Measurements from ENCODE around the gene DNAJB13.

The DNAJB13 gene

DNA sequence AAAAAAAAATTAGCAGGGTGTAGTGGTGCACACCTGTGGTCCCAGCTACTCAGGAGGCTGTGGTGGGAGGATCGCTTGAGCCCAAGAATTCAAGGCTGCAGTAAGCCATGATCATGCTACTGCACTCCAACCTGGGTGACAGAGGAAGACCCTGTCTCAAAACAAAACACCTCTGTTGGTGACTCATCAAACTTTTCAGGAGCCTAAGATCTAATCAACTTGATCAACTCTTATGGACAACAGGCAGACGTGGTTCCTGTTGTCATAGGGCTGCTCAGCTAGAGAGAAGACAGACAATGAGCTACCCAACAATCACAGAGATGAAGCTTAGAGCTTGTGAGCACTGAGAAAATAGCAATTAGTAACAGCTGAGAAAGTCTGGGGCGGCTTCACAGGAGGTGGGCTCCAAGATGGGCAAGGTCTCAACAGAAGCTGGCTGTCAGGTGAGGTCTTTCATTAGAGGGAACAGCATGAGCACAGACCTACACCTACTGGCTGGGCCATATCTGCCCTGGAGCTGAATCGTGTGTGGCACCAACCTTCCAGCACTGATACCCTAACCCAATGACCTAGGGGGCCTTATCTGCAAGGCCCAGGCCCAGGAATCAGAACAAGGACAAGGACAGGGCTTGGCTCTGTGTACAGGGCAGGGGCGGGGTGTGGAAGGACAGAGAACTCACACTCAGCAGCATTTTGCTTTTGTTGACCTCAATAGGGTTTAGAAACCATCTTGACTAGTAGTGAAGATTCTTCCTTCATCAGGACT lies 65.3 kb downstream of the DNAJB13 start:
- no peak for DNase-seq (ENCODE audit: low read depth in 2 of 2)

- no peak for DNase-seq (ENCODE audit: low read depth in 2 of 2)
Observed at GRCh38 chr11:74017631-74018030, 66.8 kb downstream of the DNAJB13 start.

DNA sequence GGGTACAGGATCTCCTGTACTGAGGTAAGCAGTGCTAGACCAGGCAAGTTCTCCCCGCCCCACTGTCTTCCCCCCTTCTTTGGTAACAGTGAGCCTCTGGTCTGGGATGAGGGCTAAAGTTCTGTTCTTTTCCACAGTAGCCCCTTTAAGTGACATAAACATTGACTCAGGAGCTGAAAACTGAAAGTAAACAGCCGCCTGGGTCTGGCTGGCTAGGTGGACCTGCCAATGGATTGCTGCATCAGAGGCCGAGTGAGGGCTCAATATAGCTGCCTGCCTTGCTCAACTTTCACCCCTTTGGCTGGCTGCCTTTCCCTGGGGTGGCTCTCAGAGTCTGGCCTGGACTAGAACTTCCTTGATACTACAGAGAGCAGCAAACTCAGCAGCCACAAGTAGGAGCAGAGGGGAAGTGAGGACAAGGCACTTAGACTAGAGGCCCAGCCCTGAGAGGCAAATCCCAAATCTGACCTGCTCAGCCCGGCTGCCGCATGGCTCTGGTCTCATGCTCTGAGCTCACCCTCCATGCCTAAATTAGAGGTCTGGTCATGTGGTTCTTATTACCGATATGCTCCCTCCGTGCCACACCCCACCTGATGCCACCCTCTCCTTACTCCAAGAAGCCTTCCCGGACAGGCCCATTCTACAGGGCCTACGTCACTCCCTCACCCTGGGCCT lies 67.6 kb downstream of the DNAJB13 start:
- no peak for DNase-seq (ENCODE audit: low read depth in 2 of 2)

GRCh38 chr11:74019104-74019738 lies 68.4 kb downstream of the DNAJB13 start:
- DNase-seq (ENCODE audit: low read depth in 2 of 2): no peak

DNA sequence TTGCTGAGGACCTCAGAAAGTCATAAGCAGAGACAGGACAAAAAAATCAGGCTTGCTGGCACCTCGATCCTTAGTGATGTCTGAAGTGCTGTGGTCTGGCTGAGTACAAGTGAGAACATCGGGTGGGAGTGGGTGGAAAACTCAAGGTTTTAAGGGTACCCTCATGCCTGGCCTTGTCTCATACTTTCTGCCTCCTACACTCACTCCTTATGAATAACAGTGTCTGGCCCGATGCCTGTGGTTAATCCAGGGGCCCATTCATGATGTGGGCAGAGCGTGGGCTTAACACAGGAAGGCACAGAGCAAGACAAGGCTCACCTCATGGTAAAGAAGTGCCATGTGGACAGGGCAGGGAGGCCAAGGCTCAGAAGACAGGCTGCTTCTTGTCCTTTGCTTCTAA lies 69.0 kb downstream of the DNAJB13 start:
- peak; percentile 76 to 78 for DNase-seq (ENCODE audit: low read depth in 2 of 2)
